ENCODE results near the gene AIMP2.
"Not testable (repeated sequence)": the region's sequence is repeated elsewhere in the genome, so short reads cannot be mapped to it uniquely, and the experiment has no call there.

The AIMP2 gene
- total RNA-seq = 4.3 to 8.2 (median 6.6) reads per million in 4 donors

- DNase-seq = peak; percentile 87 to 96 (median 94)
These were observed at the start of gene AIMP2, which contains the start of gene PMS2 for GRCh38 chr7:6008668-6009611. AIMP2 (plus strand) TSS chr7:6009272; CDS start chr7:6009364, 92 bp downstream. PMS2 (minus strand) TSS chr7:6009049; CDS start chr7:6009019, 30 bp downstream.

- DNase-seq = not testable (repeated sequence)
These were observed 45.9 kb upstream of the AIMP2 start for GRCh38 chr7:5963205-5963604.

GRCh38 chr7:5963810-5964209, 45.3 kb upstream of the AIMP2 start:
- not testable (repeated sequence) for DNase-seq

GRCh38 chr7:5970347-5970911, 38.6 kb upstream of the AIMP2 start, which contains the start of gene RSPH10B:
RSPH10B (minus strand) TSS chr7:5970689; CDS start chr7:5967116, 3,573 bp downstream.
- DNase-seq = not testable (repeated sequence)

- DNase-seq = not testable (repeated sequence)
These were observed 35.5 kb upstream of the AIMP2 start for GRCh38 chr7:5973580-5973979.

GRCh38 chr7:5979680-5980314, 29.3 kb upstream of the AIMP2 start:
- DNase-seq = not testable (repeated sequence)

- DNase-seq = not testable (repeated sequence)
These were observed 22.0 kb upstream of the AIMP2 start for GRCh38 chr7:5987061-5987460.

GRCh38 chr7:5997210-5997808, 11.8 kb upstream of the AIMP2 start:
- DNase-seq = peak in 4 of 5 donors; percentile 23 to 39 (median 30)

- DNase-seq = no peak
These were observed 1.7 kb upstream of the AIMP2 start for GRCh38 chr7:6007386-6007785.

- not testable (repeated sequence) for DNase-seq
These were observed 1.1 kb upstream of the AIMP2 start for GRCh38 chr7:6007835-6008590.

GRCh38 chr7:6010370-6010769, 1.3 kb downstream of the AIMP2 start:
- not testable (repeated sequence) for DNase-seq

GRCh38 chr7:6011541-6011940, 2.5 kb downstream of the AIMP2 start:
- DNase-seq = no peak

- DNase-seq = peak in 1 of 5 donors; percentile 18
These were observed 3.5 kb downstream of the AIMP2 start for GRCh38 chr7:6012355-6013104.

- peak in 1 of 5 donors; percentile 50 for DNase-seq
These were observed 7.0 kb downstream of the AIMP2 start for GRCh38 chr7:6015917-6016652.

GRCh38 chr7:6016653-6016966, 7.5 kb downstream of the AIMP2 start:
- DNase-seq = no peak

GRCh38 chr7:6020371-6021286, 11.6 kb downstream of the AIMP2 start:
- DNase-seq = no peak

GRCh38 chr7:6022707-6023106, 13.6 kb downstream of the AIMP2 start:
- DNase-seq = no peak

GRCh38 chr7:6023974-6024435, 14.9 kb downstream of the AIMP2 start:
- DNase-seq = no peak
